ENCODE measurements around the gene GGTLC1.
"Not testable (repeated sequence)": the region's sequence is repeated elsewhere in the genome, so short reads cannot be mapped to it uniquely, and the experiment has no call there.

Gene GGTLC1

GRCh38 chr20:23988561-23988960 lies at the start of gene GGTLC1:
TSS of gene GGTLC1 (minus strand) at chr20:23988779. CDS start at chr20:23986611, 2,168 bp downstream.
- no peak for DNase-seq (ENCODE audit: low spot score)

- DNase-seq (ENCODE audit: low spot score), result no peak
Observed at GRCh38 chr20:24034820-24035219, 46.2 kb upstream of the GGTLC1 start.

- no peak for DNase-seq (ENCODE audit: low spot score)
Observed at GRCh38 chr20:24033565-24033964, 45.0 kb upstream of the GGTLC1 start.

GRCh38 chr20:24033151-24033550 lies 44.6 kb upstream of the GGTLC1 start:
- DNase-seq (ENCODE audit: low spot score), result no peak

- no peak for DNase-seq (ENCODE audit: low spot score)
Observed at GRCh38 chr20:24032400-24032898, 43.9 kb upstream of the GGTLC1 start.

- DNase-seq (ENCODE audit: low spot score), result no peak
Observed at GRCh38 chr20:24027229-24027628, 38.6 kb upstream of the GGTLC1 start.

GRCh38 chr20:24022621-24023180 lies 34.1 kb upstream of the GGTLC1 start:
- no peak for DNase-seq (ENCODE audit: low spot score)

- no peak for DNase-seq (ENCODE audit: low spot score)
Observed at GRCh38 chr20:24018796-24019195, 30.2 kb upstream of the GGTLC1 start.

- no peak for DNase-seq (ENCODE audit: low spot score)
Observed at GRCh38 chr20:24017458-24017755, 28.8 kb upstream of the GGTLC1 start.

GRCh38 chr20:24016607-24017457 lies 28.3 kb upstream of the GGTLC1 start:
- no peak for DNase-seq (ENCODE audit: low spot score)

GRCh38 chr20:24013953-24014352 lies 25.4 kb upstream of the GGTLC1 start:
- no peak for DNase-seq (ENCODE audit: low spot score)

GRCh38 chr20:24011282-24011681 lies 22.7 kb upstream of the GGTLC1 start:
- DNase-seq (ENCODE audit: low spot score), result no peak

- no peak for DNase-seq (ENCODE audit: low spot score)
Observed at GRCh38 chr20:24007758-24008157, 19.2 kb upstream of the GGTLC1 start.

GRCh38 chr20:24007073-24007595 lies 18.6 kb upstream of the GGTLC1 start:
- no peak for DNase-seq (ENCODE audit: low spot score)

- no peak for DNase-seq (ENCODE audit: low spot score)
Observed at GRCh38 chr20:24006626-24007025, 18.0 kb upstream of the GGTLC1 start.

- DNase-seq (ENCODE audit: low spot score), result no peak
Observed at GRCh38 chr20:24004471-24004870, 15.9 kb upstream of the GGTLC1 start.

- no peak for DNase-seq (ENCODE audit: low spot score)
Observed at GRCh38 chr20:24002896-24003295, 14.3 kb upstream of the GGTLC1 start.

GRCh38 chr20:24001712-24002405 lies 13.3 kb upstream of the GGTLC1 start:
- DNase-seq (ENCODE audit: low spot score), result no peak

- no peak for DNase-seq (ENCODE audit: low spot score)
Observed at GRCh38 chr20:23998844-23999243, 10.3 kb upstream of the GGTLC1 start.

GRCh38 chr20:23998392-23998791 lies 9.8 kb upstream of the GGTLC1 start:
- DNase-seq (ENCODE audit: low spot score), result no peak

GRCh38 chr20:23995905-23996666 lies 7.5 kb upstream of the GGTLC1 start:
- DNase-seq (ENCODE audit: low spot score), result peak; percentile 38

GRCh38 chr20:23995291-23995690 lies 6.7 kb upstream of the GGTLC1 start:
- not testable (repeated sequence) for DNase-seq (ENCODE audit: low spot score)

Measured in AG08396 (cell line).